ENCODE measurements around the gene RALGAPA1.

RALGAPA1 gene

DNA sequence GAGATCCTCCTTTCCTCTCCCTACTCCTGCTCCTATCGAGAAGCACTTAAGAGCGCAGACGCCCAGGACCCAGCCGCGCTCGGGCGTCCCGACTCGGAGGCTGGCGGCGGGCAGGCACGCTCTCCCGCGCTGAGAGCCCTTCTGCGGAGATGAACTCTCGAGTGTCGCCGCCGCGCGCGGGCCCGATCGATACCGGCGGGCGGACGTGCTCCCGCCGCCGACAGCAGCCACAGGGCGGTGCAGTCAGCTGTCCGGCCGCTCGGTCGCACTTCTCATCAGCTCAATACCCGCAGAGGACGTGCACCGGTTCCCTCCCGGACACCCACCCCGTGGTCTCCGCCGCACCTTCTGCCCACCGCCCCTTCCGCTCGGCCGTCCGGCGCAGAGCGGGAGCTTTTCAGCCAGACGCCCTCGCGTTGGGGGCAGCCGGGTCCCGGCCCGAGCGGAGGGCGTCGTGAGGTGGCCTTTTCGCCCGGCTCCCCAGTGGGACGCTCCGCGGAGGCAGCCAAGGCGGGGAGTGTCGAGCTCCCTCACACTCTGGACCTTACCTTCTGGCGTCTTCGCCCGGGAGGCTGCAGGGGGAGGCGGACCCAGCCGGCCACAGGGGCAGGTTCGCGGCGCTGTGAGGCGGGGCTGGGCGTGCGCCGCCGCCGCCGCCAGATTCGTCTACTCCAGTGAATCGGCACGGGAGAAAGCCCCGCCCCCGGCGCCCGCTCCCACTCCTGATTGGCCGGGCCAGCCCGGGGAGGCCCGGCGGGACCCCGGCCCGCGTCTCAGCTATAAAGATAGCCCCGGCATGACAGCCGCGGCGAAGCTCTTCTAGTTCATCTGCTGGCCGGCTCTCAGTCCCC lies 275.5 kb downstream of the RALGAPA1 start, which contains the start of gene INSM2:
Gene INSM2, plus strand, starts transcription at position 808 of the 851 bp plus-strand sequence. CDS start 89 bp downstream, outside the sequence.
- DNase-seq: peak in 1 of 2 donors; percentile 25

DNA sequence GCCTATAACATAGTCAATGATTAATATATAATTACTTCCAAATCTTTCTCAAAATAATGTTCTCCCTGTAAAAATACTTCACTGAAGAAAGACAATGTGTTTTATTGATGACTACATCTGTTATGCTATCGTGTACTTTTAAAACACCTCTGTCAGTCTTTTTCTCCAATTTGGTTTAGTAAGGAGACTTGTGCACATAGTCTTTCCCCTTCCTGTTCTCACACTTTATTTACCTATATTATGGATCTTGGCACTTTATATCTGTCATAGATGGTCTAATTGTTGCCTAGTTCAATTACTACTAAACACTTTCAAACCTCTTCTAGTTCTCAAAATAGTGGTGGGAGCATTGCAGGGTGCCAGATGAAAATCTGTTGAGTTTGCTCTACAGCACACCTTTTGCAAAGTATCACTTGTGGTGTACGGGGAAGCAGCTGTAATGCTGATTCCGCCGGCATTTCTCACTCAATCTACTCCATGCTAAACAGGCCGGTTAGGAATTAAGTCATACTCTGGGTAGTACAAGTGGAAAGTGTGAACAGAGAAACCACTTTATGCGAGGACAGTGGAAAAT lies 276.2 kb downstream of the RALGAPA1 start:
- no peak for DNase-seq

DNA sequence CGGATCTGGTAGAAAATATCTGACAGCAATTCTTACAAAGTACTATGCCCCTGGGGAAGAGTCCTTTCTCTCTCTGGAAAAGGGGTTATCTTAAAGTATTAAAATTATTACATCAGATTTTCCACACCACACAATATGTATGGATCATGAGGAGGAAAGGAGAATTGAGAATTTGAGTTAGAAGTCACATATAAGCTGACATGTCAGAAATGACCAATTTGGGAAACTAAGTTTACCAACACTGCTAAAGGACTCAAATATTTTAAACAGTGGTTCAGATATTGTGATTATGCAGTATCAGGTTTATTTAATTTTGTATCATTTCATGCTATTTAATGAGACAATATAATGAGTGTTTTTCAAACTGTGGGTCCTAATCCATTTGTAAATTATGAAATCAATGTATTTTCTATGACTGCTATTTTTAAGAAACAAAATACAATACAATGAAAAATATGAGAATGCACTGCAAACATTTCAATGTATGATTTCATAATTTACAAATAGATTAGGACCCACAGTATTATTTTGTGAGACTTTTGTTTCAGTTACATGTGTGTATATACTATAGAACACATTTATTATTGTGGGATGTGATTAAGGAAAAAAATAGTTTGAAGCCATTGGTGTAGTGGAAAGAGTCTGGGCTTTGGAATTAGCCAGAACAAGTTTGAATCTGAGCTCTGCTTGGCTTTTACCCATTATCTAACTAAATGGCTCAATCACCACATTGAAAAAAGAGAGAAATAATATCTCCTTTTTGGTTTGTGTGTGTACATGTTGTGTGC lies 276.9 kb downstream of the RALGAPA1 start:
- no peak for DNase-seq

DNA sequence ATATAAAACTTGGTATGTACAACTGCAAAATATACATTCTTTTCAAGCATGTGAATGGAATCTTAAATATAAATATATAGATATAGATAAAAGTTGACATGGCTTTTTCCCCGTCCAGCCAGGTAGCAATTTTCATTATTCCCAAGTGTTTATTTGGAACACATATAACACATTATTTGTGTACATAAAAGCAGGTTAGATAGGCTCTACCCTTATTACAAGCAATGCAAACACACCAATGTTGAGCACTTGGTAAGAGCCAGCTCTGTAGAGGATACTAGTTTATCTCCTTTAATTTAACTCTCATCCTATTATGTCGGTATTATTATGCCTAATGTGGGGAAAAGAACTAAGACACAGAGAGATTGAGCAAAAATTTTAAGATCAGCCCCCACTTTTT lies 282.1 kb downstream of the RALGAPA1 start:
- DNase-seq: no peak

DNA sequence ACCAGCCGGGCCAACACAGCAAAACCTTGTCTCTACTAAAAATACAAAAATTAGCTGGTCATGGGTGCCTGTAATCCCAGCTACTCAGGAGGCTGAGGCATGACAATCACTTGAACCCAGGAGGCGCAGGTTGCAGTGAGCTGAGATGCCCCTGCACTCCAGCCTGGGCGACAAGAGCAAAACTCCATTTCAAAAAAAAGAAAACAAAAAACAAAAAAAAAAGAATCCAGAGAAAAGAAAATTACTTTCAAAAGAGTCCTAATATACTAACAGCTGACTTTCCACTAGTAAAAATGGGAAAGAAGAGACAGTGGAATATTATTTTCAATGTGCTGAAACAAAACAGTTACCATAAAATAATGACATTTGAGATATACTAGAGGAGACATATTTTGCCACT lies 283.4 kb downstream of the RALGAPA1 start:
- DNase-seq: no peak

DNA sequence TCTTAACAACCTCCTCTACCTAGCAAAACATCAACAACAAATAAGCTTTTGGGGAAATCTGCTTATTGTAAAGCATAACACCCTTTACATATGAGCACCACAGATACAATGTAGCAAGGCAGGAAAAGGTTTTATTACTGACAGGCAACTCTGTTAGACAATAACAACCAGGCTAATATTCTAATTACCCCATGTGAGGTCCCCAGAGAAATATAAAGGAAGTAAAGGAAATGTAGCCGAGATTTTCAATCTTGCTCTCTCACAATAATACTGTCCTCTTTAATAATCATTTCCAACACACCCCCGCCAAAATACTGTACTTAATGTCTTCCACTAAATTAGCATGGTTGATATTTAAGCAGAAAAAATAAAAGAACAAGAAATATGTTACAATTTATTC lies 289.1 kb downstream of the RALGAPA1 start:
- no peak for DNase-seq

DNA sequence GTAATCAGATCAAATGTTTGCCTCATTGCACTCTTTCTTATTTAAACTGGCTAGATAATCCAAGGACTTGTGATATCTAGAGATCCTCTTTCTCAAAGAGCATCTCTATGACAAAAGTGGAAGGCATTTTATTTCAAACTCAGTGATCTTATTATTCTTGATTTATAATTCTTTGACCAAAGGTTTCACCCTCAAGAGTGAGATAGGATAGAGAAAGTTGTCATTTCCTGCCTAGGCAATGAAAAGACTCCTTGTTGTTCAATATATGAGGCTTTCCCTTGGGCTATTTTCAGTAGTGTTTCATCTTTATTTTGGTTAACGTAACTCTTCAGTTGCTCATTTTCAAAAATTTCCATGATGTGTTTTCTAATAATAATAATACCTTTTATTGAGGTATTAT lies 293.2 kb downstream of the RALGAPA1 start:
- no peak for DNase-seq

DNA sequence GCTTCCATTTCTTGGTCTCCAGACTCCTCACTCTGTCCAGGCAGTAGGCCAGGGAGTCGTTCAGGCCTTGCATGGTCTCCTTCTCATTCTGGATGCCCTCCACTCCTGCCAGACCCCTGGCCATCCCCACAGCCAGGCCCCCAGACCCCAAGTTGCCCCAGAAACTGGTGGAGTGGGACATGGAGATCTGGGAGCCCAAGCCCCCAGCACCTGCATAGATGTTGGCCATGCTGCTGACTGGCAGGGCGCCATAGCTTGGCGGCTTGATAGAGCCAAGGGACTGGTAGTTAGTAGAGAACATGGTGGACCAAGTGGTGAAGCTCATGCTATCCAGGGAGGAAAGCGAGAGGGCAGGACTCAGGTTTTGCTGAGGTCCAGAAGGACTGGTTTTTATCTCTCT lies 296.3 kb downstream of the RALGAPA1 start:
- no peak for DNase-seq

DNA sequence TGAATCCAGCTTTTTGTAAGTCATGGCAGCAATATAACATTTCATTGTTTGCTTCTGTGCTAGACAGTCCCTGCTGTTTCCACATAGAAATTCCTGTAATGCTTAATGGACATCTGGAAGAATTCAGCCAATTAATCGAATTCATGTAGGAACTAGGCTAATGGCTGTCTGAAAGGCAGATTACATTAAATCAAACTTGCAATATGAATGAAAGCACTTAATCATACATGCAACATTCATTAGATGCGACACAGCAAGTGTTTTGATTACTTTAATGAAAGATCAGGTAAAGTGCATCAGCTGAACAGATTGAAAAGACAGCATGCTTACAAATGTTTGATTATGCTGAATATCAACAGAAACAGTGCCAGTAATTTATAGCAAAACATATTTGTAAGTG lies 299.2 kb downstream of the RALGAPA1 start:
- no peak for DNase-seq

DNA sequence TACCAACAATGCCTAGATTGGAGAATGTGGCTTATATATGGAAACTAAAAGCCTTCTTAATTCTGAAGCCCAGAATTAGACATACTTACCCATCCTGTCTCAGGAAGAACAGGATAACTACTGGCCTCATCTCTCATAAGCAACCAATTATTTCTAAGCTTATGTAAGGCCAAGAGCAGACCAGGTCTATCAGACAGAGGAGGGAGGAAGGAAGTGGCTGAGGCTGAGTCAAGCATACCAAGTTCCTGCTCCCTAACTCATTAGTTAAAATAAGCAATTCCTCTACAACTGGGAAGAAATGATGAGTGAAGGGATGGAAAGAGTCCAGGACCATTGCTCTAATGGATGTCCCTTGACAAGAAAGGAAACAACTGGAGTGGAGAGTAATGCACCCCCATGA lies 302.2 kb downstream of the RALGAPA1 start:
- peak in 1 of 2 donors; percentile 11 for DNase-seq

DNA sequence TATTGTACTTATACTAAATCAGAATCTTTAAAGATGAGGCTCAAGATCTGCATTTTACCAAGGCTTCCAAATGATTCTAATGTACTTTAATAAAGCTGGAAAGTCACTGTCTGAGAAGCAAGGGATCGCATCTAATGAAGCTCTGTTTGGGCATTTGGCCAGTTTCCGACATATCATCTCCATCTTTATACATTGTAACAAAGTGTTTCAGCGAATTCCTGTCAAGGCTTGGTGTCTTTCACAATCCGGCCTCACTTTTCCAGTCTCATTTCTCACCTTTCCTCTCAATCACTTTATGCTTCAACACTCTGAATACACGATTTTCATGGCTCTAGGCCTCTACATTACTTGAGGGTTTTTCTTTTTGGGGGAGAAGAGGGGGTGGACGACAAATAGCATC lies 302.6 kb downstream of the RALGAPA1 start:
- no peak for DNase-seq

DNA sequence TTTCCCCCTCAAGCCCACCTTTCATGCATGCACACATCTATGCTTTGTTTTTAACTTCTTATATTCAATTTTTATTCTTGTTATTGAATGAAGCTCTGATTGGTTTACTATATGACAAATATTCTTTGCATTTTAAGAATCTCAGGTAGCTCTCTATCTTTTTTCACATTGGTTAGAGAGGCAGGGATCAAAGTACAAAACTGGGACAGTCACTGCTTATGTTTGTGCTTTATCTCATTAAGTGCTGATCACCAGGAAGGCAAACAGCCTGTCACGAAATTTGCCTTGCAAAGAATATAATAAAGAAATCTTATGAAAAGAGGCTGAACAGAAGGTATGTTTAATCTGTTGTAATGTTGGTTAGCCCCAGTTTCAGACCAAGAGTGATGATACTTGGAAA lies 304.8 kb downstream of the RALGAPA1 start:
- DNase-seq: no peak

DNA sequence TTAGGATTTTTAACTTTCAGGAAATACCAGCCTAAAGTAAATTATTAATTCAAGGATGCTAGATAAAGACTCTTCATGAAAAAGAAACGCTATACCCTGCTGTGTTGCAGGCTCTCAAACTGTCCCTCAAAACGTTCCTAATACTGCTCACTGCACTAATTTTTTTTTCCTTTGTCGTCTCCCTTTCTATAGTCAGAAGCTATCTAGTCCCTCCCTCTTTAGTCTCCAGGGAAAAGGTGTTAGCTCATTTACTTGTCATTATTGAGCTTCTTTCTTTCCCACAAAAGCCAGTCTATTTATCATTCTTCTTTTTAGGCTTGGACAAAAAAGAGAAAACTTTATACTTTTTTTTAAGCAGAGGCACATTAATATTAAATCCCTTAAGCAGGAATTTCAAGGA lies 305.4 kb downstream of the RALGAPA1 start:
- DNase-seq: no peak

DNA sequence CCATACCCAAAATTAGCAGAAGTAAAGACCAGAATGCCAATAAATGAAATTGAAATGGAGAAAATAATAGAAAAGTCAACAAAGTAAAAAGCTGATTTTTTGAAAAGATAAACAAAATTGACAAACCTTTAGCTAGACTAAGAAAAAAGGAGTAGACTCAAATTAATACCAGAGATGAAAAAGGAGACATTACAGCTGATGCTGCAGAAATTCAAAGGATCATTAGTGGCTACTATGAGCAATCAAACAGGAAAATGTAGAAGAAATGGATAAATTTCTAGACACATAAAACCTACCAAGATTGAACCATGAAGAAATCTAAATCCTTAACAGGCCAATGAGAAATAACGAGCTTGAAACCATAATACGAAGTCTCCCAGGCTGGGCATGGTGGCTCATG lies 309.9 kb downstream of the RALGAPA1 start:
- DNase-seq: no peak

DNA sequence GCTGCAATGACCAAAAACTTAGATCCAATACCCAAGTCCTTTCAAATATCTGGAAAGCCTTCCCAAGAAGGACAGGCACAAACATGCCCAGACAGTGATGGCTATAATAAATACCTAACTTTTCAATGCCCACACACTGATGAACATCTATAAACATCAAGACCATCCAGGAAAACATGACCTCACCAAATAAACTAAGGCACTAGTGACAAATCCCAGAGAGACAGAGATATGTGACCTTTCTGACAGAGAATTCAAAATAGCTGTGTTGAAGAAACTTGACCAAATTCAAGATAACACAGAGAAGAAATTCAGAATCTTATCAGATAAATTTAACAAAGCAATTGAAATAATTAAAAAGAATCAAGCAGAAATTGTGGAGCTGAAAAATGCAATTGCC lies 313.8 kb downstream of the RALGAPA1 start:
- no peak for DNase-seq

DNA sequence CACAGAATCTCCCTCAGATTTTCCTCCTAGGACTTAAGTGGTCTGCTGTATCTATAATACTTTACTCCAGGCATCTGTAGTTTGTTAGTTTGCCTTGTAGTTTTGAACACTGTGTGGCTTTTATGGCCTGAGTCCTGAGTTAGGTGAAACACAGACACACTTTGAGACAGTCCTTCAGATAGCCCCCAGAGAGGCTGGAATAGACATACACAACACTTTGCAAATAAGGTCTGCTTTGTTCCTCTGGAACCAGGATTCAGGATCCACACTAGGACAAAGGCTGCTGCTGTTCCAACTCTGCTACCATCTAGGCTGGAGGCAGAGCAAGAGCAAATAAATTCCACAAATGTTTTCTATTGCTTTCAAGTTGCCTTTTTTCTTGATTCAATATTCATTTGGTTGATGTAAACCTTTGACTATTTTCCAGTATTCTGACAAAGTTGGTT lies 316.5 kb downstream of the RALGAPA1 start:
- no peak for DNase-seq

Data from bone marrow (tissue), 2 donors.